Motor neuron (in vitro differentiated cells): ENCODE data around the gene BDKRB2. TPM values are rescaled to one million over a fixed set of nuclear protein-coding genes. Genes with fewer than 3 reads are reported as not detected.
A peak's percentile ranks its signal among the peaks of the same experiment; 100 is the strongest.

Experiments
- ATAC-seq, 8 experiments: fragments of 200-7000 bp; cut with Tn5 transposase; replicated peaks in 6 of 8; 2 replicates each; pipeline ENCODE4 v1.8.0; 2021; ENCODE audit warnings: mild to moderate bottlenecking in 8 of 8, moderate library complexity in 8 of 8
- H3K27ac ChIP-seq, 2 donors: fragments of 250-450 bp; sonication (Bioruptor Pico); 2 replicates each; pipeline ENCODE4 v1.9.0; 2021; ENCODE audit warnings: antibody characterized with exemption in 2 of 2, mild to moderate bottlenecking in 2 of 2, moderate library complexity in 1 of 2
- H3K4me1 ChIP-seq, 2 donors: fragments of 250-450 bp; sonication (Bioruptor Pico); replicated peaks in 1 of 2; 2 replicates each; pipeline ENCODE4 v1.6.1; 2021; ENCODE audit warnings: antibody characterized with exemption in 2 of 2, mild to moderate bottlenecking in 2 of 2, moderate library complexity in 1 of 2
- H3K4me3 ChIP-seq, 5 donors: fragments of 250-450 bp; sonication (Bioruptor Pico); 2 replicates each; pipeline ENCODE4 v1.9.0; 2021; ENCODE audit warnings: antibody characterized with exemption in 5 of 5, mild to moderate bottlenecking in 5 of 5, moderate library complexity in 4 of 5
- WGBS, 10 experiments: fragments of 450-650 bp; shearing (Covaris generic); methylation state at CpG; one replicate each; pipeline ENCODE4 v1.0.0; 2022; 5-methylcytosine and 5-hydroxymethylcytosine counted together
- in situ Hi-C, 9 experiments: fragments of 400-800 bp; cut with MboI; loops; one replicate each; pipeline ENCODE4 v1.15.0; 2021; ENCODE audit warnings: low sequenced_read_pairs in 9 of 9, low pct_unique_long_range_greater_than_20kb in 2 of 9; ENCODE audit not compliant: unreplicated experiment in 9 of 9
- total RNA-seq, 8 experiments: library from RNA; unstranded; fragments of 300-600 nt; gene quantifications; 2 replicates each; pipeline versions ENCODE4 v1.2.3 to v1.2.4, GENCODE V29; 2022

BDKRB2 gene
- total RNA-seq: 100 to 1,000 TPM in 2 of 8 experiments, 10 to 100 TPM in 1, 1 to 10 TPM in 1, under 1 TPM in 4; 0.11 to 321 (median 0.90) TPM

DNA sequence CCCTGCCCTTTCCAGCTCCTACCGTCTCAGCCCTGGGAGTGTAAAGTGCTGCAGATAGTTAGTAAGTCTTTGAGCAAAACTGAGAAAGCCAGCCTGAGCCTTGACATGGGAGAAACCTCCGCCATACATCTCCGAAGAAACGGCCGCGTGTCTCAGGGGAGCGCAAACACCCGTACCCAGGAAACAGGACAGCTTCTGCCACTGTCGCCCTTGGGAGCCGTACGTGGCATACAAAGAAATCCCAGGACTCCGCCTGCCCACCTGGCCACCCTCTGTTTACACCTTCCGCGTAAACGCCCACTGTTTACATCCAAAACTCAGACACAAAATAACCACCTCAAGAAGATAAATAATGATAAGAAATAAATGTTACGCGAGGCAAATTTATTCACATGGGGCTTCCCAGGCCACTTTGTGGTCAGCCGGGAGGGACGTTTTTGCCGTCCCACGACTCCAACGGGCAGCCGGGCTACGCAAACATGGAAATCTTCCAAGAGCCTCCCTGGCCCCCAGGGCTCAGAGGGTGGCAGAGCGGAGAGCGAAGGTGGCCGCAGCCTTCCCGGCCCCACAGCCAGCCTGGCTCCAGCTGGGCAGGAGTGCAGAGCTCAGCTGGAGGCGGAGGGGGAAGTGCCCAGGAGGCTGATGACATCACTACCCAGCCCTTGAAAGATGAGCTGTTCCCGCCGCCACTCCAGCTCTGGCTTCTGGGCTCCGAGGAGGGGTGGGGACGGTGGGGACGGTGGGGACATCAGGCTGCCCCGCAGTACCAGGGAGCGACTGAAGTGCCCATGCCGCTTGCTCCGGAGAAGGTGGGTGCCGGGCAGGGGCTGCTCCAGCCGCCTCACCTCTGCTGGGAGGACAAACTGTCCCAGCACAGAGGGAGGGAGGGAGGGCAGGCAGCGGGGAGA is at the start of gene BDKRB2:
Gene BDKRB2 (plus strand): TSS at position 689 of the 908 bp plus-strand sequence. CDS start 32,269 bp downstream, outside the sequence.
- Histone ChIP-seq H3K4me1 (peaks cover 0 to 7% of the 10 kb centered on the region in 2 donors), H3K4me3 (peak within 1 kb of the TSS; percentile 7 to 26 (median 16)), H3K27ac (no peak within 1 kb of the TSS)
- peak; percentile 79 to 100 (median 99) for ATAC-seq
- 20 to 80% (median 51%) methylated on average over 1 to 14 of the region's 41 CpGs; no CpG with 5 or more reads in 4 of the 10 experiments for WGBS, 10 experiments
- in situ Hi-C loops: loop anchor here in 2 of 9 experiments (10.0 to 25.0 kb wide), 2 partner anchors 80 to 92 kb away; no protein-coding TSS in a partner anchor

DNA sequence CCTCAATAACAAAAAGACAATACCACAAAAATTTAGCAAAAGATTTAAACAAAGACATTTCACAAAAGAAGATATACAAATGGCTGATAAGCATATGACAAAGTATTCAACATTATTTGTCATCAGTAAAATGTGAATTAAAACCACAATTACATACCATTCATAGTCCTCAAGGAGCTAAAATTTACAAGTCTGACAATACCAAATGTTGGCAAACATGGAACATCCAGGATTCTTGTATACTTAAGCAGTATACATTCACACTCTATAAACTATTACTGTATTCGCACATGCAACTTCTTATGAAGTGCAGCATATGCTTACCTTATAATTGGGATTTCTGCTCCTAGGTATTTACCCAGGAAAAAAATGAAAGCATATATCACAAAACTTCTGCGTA is 49.7 kb upstream of the BDKRB2 start:
- no peak overlapping the region for H3K27ac ChIP-seq
- no peaks in the 10 kb centered on the region for H3K4me1 ChIP-seq
- 80 to 100% (median 100%) methylated on average over 1 to 2 of the region's 2 CpGs; no CpG with 5 or more reads in 1 of the 10 experiments for WGBS, 10 experiments
- in situ Hi-C loops: no loop called here
- H3K4me3 ChIP-seq: no peak overlapping the region
- no peak for ATAC-seq

DNA sequence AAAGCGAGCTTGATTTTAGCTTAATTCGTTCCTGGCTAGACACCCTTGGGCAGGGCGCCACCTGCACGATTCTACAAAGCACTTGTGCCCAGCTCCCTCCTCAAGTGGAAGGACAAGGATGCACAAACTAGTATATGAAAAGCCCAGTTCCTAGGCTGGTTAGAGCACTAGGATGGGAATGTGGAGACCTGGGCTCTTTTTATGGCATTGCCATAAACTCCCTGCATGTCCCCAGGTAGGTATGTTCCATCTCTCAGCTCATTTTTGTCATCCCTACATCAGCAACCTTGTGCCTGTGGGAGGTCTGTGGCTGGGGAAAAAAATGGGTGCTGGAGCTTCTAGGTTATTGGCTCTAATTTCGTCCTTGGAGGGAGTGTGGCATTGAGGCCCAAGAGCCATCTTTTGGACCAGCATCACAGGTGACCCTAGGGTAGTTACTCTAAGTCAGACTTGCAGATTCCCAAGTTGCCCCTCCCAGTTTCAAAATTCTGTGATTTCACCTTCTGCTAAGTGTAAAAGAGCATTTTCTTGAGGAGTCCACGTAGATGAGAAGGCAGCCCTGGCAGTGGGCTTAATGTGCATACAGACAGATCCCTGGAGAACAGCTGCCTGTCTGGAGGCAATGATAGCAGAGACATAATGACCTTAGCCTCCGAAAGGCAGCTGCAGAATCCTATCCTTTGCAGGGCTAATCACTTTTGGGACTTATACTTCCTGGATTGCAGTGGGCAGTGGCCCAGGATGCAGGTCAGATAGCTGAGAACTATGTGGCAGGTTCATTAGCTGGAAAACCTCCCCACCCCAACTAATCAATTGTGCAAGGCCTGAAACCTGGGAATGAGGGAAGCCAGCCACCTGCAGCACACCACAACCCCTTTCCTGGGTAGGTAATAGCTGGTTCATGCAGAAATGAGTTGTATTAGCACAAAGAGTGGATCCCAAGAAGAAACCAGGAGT is 47.6 kb upstream of the BDKRB2 start:
- in situ Hi-C loops: no loop called here

DNA sequence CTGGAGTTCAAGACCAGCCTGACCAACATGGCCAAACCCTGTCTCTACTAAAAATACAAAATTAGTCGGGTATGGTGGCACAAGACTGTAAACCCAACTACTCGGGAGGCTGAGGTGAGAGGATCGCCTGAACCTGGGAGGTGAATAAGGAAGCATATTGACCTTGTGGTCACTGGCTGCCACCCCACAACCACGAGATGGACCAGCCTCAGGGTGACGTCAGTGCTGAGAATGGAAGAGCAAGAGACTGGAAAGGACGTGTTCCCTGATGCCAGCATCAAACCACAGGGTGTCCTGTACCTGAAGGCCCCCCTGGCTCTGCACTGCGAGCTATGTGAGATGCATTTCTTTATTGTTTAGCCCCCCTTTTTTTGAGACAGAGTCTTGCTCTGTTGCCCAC is 45.9 kb upstream of the BDKRB2 start:
- WGBS, 10 experiments: 50 to 100% (median 100%) methylated on average over 1 to 5 of the region's 7 CpGs; no CpG with 5 or more reads in 2 of the 10 experiments
- in situ Hi-C loops: no loop called here
- Histone ChIP-seq H3K4me1 (no peaks in the 10 kb centered on the region), H3K4me3 (no peak overlapping the region), H3K27ac (no peak overlapping the region)
- no peak for ATAC-seq

More for the DNA sequence above, 47.6 kb upstream of the BDKRB2 start:
- Histone ChIP-seq H3K4me3 (no peak overlapping the region), H3K27ac (no peak overlapping the region), H3K4me1 (no peaks in the 10 kb centered on the region)
- no peak for ATAC-seq
- WGBS, 10 experiments: 40 to 85% (median 66%) methylated on average over 1 to 7 of the region's 7 CpGs

DNA sequence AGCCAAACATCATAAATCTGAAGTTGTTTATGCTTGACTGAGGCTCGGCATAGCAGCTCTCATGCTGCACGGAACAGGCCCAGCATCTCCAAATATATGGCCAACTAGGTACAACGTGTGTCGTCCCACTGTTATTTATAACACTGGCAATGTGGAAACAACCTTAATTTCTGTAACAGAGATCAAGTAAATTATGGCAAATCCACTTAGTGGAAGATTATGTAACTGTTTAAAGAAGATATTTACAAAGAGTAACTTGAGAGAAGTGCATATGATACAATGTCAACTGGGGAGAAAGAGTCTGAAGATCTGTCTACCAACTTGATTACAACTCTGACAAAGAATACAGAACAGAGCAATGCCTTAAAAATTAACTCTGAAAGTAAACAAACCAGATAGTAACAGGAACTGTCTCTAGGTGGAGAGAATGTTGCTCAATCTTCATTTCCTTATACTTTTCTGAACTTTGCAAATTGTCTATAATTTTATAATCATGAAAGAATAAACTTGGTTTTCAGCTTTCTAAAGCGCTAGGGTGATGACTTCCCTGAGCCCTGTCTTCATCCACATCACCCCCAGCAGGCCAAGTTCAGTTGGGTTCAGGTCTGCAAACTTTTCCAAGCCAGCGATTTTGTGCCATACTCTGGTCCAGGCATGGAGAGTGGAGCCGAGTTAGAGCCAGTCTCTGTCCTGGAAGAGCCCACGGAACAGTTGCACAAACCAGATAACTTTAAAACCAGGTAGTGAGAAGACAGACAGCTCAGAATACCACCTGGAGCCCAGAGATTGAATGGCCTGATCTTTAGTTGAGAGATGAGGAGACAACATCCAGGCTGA is 44.3 kb upstream of the BDKRB2 start:
- in situ Hi-C loops: no loop called here
- 65 to 100% (median 88%) methylated on average over 1 to 7 of the region's 8 CpGs; no CpG with 5 or more reads in 1 of the 10 experiments for WGBS, 10 experiments
- H3K27ac ChIP-seq: no peak overlapping the region
- no peaks in the 10 kb centered on the region for H3K4me1 ChIP-seq
- ATAC-seq: no peak
- no peak overlapping the region for H3K4me3 ChIP-seq

DNA sequence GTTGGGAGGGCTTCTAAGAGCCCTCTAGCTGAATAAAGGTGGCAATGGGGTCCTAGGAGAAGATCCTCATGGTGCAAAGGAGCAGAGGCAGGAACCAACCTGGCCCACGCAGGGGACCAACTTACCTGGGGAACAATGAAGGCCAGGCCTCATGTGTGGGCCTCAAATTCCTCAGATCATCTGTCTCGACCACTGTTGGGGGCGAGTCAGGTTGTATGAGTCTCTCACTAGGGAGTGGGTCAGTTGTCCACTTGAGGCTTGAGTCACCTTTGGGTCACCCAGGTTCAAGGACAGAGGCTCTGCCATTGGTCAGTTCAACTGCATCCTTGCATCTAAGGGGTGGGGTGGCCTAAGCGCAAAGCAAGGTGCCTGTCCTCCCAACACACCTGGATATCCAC is 43.7 kb upstream of the BDKRB2 start:
- in situ Hi-C loops: no loop called here
- WGBS, 10 experiments: 80 to 100% (median 100%) methylated on average over 1 to 2 of the region's 4 CpGs; no CpG with 5 or more reads in 7 of the 10 experiments

DNA sequence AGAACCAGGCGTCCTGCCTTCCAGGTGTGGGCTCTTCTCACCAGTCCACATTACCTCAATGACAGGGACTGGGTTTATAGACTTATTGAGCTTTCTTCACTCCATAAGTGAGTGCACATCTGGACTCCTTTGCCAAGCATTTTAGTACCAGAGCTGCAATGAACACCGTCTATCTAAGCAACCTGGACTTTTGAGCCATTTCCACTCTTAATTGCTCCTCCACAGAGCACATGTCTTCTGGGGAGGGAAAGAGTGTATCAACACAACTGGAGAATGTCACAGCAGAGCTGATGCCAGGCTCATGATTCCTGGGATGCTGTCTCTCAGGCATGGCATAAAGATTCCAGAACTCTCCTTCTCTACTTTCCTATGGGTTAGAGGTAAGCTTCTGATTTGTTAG is 43.0 kb upstream of the BDKRB2 start:
- H3K27ac ChIP-seq: no peak overlapping the region
- WGBS, 10 experiments: 52 to 90% (median 78%) methylated on average over 1 to 2 of the region's 2 CpGs; no CpG with 5 or more reads in 6 of the 10 experiments
- ATAC-seq: no peak
- in situ Hi-C loops: no loop called here
- no peaks in the 10 kb centered on the region for H3K4me1 ChIP-seq
- no peak overlapping the region for H3K4me3 ChIP-seq

More for the DNA sequence above, 43.7 kb upstream of the BDKRB2 start:
- ATAC-seq: no peak
- H3K27ac ChIP-seq: no peak overlapping the region
- no peak overlapping the region for H3K4me3 ChIP-seq
- H3K4me1 ChIP-seq: no peaks in the 10 kb centered on the region

DNA sequence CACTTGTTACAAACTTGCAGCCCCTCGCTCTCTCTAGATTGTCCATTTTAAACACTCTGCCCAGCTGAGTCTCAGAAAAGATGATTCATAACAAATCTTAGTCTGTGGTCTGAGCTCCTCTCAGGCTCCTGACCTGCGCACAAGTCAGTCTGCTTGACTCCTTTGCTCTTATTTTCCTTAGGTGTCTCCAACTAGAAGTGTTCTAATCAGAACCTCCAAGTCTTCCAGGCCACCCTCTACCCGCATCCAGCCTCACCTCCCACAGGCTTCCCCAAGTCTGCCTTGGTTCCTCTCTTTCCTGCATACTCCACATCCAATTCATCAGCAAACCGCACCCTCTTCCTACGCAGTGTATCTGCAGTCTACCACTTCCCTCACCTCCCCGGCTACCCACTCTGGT is 42.4 kb upstream of the BDKRB2 start:
- Histone ChIP-seq H3K4me1 (no peaks in the 10 kb centered on the region), H3K4me3 (no peak overlapping the region), H3K27ac (no peak overlapping the region)
- in situ Hi-C loops: no loop called here
- WGBS, 10 experiments: 67 to 100% (median 87%) methylated on average over 1 to 5 of the region's 6 CpGs; no CpG with 5 or more reads in 1 of the 10 experiments
- ATAC-seq: no peak

DNA sequence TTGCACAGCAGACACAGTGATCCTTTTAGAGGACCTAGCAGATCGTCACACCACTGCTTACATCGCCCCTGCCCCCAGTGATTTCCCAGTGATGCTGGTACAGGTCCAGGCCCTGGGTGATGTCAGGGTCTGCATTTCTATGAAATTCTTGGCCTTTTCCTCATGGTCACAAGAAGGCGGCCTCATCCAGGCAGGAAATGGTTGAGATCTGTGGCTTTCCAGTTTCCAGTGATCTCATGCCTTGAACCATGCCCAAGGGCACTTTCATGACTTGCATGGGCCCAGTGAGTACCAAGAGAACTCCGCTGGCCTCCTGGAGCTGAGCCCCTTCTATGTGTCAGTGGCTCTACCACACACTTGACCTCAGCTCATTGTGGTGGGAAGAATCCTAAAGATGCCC is 41.9 kb upstream of the BDKRB2 start:
- 76 to 100% (median 88%) methylated on average over 1 to 4 of the region's 4 CpGs; no CpG with 5 or more reads in 2 of the 10 experiments for WGBS, 10 experiments
- no peak overlapping the region for H3K4me3 ChIP-seq
- no peak for ATAC-seq
- no peaks in the 10 kb centered on the region for H3K4me1 ChIP-seq
- in situ Hi-C loops: no loop called here
- no peak overlapping the region for H3K27ac ChIP-seq

DNA sequence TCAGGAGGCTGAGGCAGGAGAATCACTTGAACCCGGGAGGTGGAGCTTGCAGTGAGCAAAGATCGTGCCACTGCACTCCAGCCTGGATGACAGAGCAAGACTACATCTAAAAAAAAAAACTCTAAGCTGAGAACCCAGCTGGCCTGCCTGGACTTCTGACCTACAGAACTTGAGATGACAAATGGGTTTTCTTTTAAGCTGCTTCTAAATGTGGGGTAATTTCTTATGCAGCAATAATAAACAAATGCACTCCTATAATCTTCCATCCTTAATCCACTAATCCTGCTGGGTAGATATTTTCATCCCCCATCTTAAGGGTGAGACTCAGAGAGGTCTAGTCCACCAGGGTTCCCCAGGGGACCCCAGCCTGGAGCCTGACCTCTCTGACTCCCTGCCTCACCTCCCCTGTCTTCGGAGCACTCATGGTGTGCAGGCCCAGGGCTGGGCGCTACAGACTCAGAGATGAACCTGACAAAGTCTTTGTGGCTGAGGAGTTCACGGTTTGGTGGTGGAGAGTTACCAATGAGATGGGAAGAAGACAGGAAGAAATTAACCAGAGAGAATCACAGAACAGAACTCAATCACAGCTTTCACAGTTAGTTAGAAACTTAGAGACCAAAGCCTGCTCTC is 39.7 kb upstream of the BDKRB2 start:
- in situ Hi-C loops: no loop called here
- no peak overlapping the region for H3K4me3 ChIP-seq
- H3K27ac ChIP-seq: no peak overlapping the region
- ATAC-seq: no peak
- WGBS, 10 experiments: 57 to 95% (median 78%) methylated on average over 1 to 4 of the region's 5 CpGs; no CpG with 5 or more reads in 2 of the 10 experiments
- no peaks in the 10 kb centered on the region for H3K4me1 ChIP-seq

DNA sequence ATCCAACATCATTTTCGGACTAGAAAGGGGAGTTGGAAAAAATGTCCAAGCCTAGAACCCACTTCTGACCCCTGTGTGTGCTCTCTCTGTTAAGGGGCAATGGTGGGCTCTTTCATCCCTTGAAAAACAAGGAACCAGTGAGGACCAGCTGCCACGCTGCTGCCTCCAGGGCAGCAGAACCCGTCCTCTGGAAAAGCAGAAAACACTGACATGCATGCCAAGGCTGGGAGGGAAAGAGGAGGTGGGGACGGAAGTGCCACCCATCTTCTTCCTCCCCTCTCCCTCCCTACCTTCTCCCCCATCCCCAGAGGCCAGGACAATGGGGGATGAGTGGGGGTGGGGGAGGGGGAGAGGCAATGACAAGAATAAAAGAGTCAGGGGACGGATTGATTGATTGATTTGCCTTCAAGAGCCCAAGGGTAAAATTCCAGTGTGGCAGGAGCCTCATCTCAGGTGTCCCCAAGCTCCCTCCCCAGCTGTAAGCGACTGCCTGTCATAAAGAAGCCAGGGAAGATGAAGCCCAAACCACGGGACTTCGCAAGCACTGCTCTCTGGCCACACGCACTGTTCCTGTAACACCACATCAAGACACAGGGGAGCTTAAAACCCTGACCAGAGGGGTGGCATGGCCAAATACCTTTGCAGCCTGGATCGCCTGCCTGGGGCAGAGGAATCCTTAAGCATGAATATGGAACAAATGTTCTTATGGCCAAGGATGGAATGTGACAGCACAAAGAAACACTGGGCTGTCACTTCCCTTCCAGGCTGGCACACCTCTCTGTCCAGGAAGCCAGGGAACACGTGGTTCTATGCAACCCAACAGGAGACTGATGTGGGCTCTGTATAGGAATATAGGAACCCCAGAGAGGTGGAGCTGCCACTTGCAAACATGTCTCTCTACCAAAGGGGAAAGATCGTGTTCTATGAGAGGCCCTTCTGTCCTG is 38.9 kb upstream of the BDKRB2 start:
- in situ Hi-C loops: no loop called here
- WGBS, 10 experiments: 46 to 100% (median 76%) methylated on average over 1 to 6 of the region's 12 CpGs; no CpG with 5 or more reads in 3 of the 10 experiments
- H3K4me1 ChIP-seq: no peaks in the 10 kb centered on the region
- ATAC-seq: peak in 3 of 8 experiments; percentile 8 to 63 (median 60)
- H3K27ac ChIP-seq: no peak overlapping the region
- no peak overlapping the region for H3K4me3 ChIP-seq
